Brain microvascular endothelial cell (primary cell): ENCODE measurements around the gene CREB3L2.

ENCODE experiments used
- DNase-seq: peaks from one replicate; pipeline ENCODE4 v3.0.0-alpha.2; 2020
- H3K27ac ChIP-seq: fragments of 250-450 bp; sonication (Bioruptor Pico); 2 replicates; pipeline ENCODE4 v1.5.1; 2020; ENCODE audit warnings: mild to moderate bottlenecking, moderate library complexity
- H3K27me3 ChIP-seq: fragments of 250-450 bp; sonication (Bioruptor Pico); replicated peaks from 2 replicates; pipeline ENCODE4 v1.5.1; 2020; ENCODE audit warnings: mild to moderate bottlenecking
- H3K36me3 ChIP-seq: fragments of 250-450 bp; sonication (Bioruptor Pico); replicated peaks from 2 replicates; pipeline ENCODE4 v1.5.1; 2020; ENCODE audit warnings: mild to moderate bottlenecking
- H3K4me3 ChIP-seq: 2 replicates; pipeline ENCODE4 v1.5.1; 2011; ENCODE audit warnings: low read depth, mild to moderate bottlenecking, control low read depth, low read length, moderate library complexity
- CTCF ChIP-seq: IDR thresholded peaks from 2 replicates; pipeline ENCODE4 v1.5.1; 2011; ENCODE audit warnings: low read depth, mild to moderate bottlenecking, moderate library complexity, low read length, control low read depth, inconsistent platforms; ENCODE audit errors: missing control alignments
- in situ Hi-C: cut with HindIII; loops from 2 replicates; pipeline ENCODE4 v1.10.0; 2017; ENCODE audit warnings: low sequenced_read_pairs, low pct_ligation_motif_present

The CREB3L2 gene

GRCh38 chr7:137891016-137891655 lies 110.8 kb downstream of the CREB3L2 start:
- peaks cover 74% of the 10 kb centered on the region for H3K36me3 ChIP-seq
- no peak for DNase-seq
- H3K27ac ChIP-seq, result no peak overlapping the region
- in situ Hi-C loops, result no loop called here
- H3K27me3 ChIP-seq, result no peaks in the 10 kb centered on the region
- TF ChIP-seq CTCF, result no peak
- no peak overlapping the region for H3K4me3 ChIP-seq

GRCh38 chr7:137890449-137890921 lies 111.4 kb downstream of the CREB3L2 start:
- in situ Hi-C loops, result no loop called here
- no peak overlapping the region for H3K4me3 ChIP-seq
- peaks cover 71% of the 10 kb centered on the region for H3K36me3 ChIP-seq
- TF ChIP-seq CTCF, result no peak
- DNase-seq, result no peak
- no peaks in the 10 kb centered on the region for H3K27me3 ChIP-seq
- H3K27ac ChIP-seq, result no peak overlapping the region

- no peak for DNase-seq
Measured at GRCh38 chr7:137888241-137888640, 113.6 kb downstream of the CREB3L2 start.

GRCh38 chr7:137886746-137887145 lies 115.1 kb downstream of the CREB3L2 start:
- in situ Hi-C loops, result no loop called here
- no peak for DNase-seq
- H3K36me3 ChIP-seq, result peaks cover 54% of the 10 kb centered on the region
- H3K27ac ChIP-seq, result no peak overlapping the region
- no peak overlapping the region for H3K4me3 ChIP-seq
- TF ChIP-seq CTCF, result no peak
- no peaks in the 10 kb centered on the region for H3K27me3 ChIP-seq

More at GRCh38 chr7:137888241-137888640, 113.6 kb downstream of the CREB3L2 start:
- in situ Hi-C loops, result no loop called here
- Histone ChIP-seq H3K27ac (no peak overlapping the region), H3K4me3 (no peak overlapping the region), H3K27me3 (no peaks in the 10 kb centered on the region), H3K36me3 (peaks cover 65% of the 10 kb centered on the region)
- TF ChIP-seq CTCF, result no peak

- in situ Hi-C loops, result no loop called here
- Histone ChIP-seq H3K27ac (no peak overlapping the region), H3K27me3 (no peaks in the 10 kb centered on the region), H3K4me3 (no peak overlapping the region), H3K36me3 (peaks cover 57% of the 10 kb centered on the region)
- no peak for TF ChIP-seq CTCF
- no peak for DNase-seq
Measured at GRCh38 chr7:137886281-137886680, 115.6 kb downstream of the CREB3L2 start.

- in situ Hi-C loops, result no loop called here
- no peaks in the 10 kb centered on the region for H3K27me3 ChIP-seq
- no peak for TF ChIP-seq CTCF
- peak overlapping the region; percentile 23 for H3K27ac ChIP-seq
- no peak overlapping the region for H3K4me3 ChIP-seq
- DNase-seq, result no peak
- H3K36me3 ChIP-seq, result peaks cover 55% of the 10 kb centered on the region
Measured at GRCh38 chr7:137885678-137886077, 116.2 kb downstream of the CREB3L2 start.
